Epithelial cell of proximal tubule (primary cell): Measurements from ENCODE around the gene SP2. TPM values are rescaled to one million over a fixed set of nuclear protein-coding genes. Genes with fewer than 3 reads are reported as not detected.
A peak's percentile ranks its signal among the peaks of the same experiment; 100 is the strongest.

ENCODE experiments used
- DNase-seq: peaks from one replicate; pipeline ENCODE4 v3.0.0-alpha.2; 2011; ENCODE audit warnings: low read depth
- H3K4me3 ChIP-seq: 2 replicates; pipeline ENCODE4 v1.5.1; 2011; ENCODE audit warnings: low read depth, mild to moderate bottlenecking, low read length
- total RNA-seq: library from RNA; depleted of rRNA; stranded (reverse); fragments of >200 nt; gene quantifications from 2 replicates; pipeline ENCODE4 v1.2.3, GENCODE V29; 2015
- TF ChIP-seq, protein P1 (sequence below): conservative IDR thresholded peaks from 2 replicates; pipeline ENCODE4 v1.5.1; 2012; ENCODE audit warnings: low read depth, mild to moderate bottlenecking, low read length

The SP2 gene
- total RNA-seq, 1 donor from 2014 or later, result 2.1 TPM

DNA sequence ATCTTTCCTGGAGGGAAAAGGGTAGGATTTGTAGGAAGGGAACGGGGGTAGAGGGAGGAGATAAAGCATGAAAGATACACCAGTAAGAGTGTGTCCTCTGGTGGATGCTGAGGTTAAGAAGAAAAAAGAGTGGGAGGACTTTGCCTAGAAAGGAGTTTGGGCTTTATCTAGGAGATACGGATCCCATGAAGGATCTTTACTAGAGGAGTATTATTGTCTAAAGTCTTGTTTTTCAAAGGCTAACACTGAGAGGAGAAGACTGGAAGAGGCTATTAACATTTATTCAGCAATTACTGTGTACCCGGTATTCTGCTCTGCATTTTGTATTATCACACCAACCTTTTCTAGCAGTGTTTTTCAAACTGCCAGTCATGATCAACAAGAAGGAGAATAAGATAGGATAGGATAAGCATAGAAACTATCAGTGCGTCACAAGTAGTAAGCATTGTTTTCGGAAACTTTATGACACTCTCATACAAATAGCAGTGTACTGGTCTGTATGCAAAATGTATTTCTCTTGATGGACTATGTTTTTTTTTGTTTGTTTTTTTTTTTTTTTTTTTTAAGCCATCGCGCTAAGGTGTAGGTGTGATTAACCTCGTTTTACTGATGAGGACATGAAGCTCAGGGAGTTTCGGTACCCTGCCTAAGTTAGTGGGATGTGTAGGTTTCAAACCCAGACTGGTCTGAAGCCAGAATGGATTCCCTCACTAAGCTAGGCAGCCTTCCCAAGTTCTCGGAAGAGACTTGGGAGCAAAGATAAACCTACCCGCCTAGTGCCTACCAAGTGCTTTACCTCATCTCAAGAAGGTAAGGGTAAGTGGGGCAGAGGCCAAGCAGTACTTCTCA is 1.3 kb upstream of the SP2 start:
- DNase-seq, result no peak
- TF ChIP-seq, protein P1, sequence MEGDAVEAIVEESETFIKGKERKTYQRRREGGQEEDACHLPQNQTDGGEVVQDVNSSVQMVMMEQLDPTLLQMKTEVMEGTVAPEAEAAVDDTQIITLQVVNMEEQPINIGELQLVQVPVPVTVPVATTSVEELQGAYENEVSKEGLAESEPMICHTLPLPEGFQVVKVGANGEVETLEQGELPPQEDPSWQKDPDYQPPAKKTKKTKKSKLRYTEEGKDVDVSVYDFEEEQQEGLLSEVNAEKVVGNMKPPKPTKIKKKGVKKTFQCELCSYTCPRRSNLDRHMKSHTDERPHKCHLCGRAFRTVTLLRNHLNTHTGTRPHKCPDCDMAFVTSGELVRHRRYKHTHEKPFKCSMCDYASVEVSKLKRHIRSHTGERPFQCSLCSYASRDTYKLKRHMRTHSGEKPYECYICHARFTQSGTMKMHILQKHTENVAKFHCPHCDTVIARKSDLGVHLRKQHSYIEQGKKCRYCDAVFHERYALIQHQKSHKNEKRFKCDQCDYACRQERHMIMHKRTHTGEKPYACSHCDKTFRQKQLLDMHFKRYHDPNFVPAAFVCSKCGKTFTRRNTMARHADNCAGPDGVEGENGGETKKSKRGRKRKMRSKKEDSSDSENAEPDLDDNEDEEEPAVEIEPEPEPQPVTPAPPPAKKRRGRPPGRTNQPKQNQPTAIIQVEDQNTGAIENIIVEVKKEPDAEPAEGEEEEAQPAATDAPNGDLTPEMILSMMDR, result peak; percentile 12
- H3K4me3 ChIP-seq, result peak overlapping the region; percentile 90

DNA sequence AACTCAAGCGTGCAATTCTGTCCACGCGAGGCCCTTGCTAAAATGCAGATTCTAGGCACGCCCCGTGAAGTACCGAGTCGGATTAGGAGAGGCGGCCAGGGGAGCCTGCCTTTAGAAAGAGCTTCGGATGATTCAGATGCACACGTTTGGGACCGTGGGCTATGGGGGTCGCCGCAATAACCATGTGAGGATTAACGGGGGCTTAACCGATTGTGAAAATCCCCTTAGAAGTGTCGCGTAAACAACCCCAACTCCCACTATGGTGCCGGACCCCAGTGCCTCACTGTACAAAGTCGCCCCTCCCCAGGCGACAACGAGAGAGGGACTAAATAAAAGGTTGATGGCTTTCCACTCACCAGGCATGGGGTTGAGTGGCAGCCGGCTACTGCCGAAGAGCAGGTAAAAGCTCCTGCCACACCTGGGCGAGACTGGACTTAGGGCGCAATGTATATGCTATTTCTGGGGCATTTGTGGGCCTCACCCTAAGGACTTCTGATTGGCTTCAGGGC is 635 bp upstream of the SP2 start:
- DNase-seq, result no peak
- H3K4me3 ChIP-seq, result peak overlapping the region; percentile 90
- TF ChIP-seq, protein P1, result no peak

DNA sequence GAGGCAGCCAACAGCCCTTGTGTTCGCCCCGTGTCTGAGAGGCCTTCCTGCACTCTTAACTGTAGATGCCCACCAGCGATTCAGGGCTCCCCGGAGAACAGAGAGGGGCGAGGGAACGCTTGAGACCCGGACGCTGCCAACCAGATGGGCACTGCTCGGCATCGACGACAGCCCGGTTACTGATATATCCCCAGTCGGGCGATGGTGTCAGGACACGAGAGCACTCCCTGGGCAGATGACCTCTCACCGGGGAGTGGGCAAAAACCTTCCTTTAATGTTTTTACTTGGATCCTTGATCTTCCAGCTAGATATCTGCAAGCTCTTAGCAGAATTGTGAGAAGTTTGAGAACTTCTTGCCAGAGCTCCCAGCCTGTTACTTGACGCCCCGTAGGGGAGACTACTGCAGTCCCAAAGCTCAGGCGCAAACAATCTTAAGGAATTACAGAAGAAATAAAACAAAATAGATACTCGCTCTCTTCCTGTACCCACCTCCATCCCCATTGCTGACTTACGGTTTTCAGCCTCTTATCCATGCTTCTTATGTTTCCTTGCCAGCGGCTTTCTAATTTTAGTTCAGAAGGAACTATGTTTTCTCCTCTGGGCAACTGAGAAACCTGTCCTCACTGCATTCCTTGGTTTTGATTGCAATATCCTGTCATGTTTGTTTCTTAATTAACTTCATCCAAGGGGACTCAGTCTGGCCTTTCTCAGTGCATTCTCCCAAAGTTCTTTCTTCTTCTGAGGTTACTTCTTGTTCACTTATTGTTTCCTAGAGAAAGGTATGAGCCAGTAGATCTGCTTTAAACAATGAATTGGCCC is 845 bp downstream of the SP2 start:
- DNase-seq, result no peak
- TF ChIP-seq, protein P1, result no peak
- H3K4me3 ChIP-seq, result peak overlapping the region; percentile 97

DNA sequence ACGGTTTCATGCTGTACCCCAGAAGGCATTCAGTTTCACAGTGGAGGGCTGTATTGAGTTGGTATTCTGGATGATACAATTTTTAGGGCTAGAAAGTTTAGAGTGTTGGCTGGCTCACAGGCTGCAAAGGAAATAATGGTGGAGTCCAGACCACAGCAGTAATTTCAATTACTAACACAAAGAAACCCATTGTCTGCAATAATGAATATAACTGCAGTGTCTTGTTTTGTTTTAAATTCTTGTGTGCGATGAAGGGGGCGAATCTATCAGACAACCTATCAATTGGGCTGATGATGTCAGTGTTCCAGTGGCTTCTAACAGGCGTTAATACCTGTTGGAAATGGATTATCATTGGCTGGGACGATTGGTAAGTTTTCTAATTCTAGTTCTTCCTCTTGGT is 1.5 kb downstream of the SP2 start:
- DNase-seq, result no peak
- peak overlapping the region; percentile 97 for H3K4me3 ChIP-seq
- TF ChIP-seq, protein P1, result no peak

DNA sequence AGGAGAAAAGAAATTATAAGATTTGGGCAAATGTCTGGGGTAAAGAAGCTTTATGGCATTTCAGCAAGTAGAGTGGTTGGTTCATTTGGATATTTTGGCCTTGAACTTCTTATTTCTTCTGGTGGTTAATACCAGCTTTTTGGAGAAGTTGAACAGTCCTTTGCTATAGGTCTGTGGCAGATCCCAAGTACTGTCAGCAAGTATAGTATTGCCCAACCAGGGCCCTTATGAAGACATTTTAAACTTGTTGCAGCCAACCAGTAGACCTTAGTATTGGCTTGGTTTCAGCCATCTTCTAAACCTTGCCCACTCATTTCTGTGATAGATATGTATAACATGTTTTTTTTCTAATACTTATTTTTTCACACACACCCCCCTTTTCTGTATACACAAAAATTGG is 2.2 kb downstream of the SP2 start:
- TF ChIP-seq, protein P1, result no peak
- H3K4me3 ChIP-seq, result no peak overlapping the region

DNA sequence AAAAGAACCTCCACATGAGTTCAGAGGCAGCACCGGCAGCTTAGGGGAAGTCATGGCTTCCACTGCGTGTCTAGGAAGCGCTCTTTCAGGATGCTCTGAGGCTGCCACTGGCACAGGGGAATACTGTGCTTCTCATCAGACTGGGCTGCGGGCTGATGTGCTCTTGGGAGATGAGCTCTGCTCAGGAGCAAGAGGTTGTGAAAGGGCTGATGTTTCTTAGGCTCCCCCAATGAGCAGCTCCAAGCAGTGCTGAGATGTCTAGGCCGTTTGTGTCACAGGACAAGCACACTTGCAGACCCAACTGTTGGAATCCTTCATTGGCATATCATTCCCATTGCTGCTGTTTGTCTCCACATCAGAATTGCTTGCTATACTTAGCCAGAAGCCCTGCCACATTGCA is 3.6 kb downstream of the SP2 start:
- no peak for DNase-seq
- H3K4me3 ChIP-seq, result no peak overlapping the region
- TF ChIP-seq, protein P1, result no peak

More for the DNA sequence above, 2.2 kb downstream of the SP2 start:
- no peak for DNase-seq
